ENCODE measurements around the gene NUP37. TPM values are rescaled to one million over a fixed set of nuclear protein-coding genes. Genes with fewer than 3 reads are reported as not detected.

The NUP37 gene
- total and polyA plus RNA-seq, 2 of the 8 experiments (the other 6 are each of a cell fraction or from before 2014, with no cell fraction given): 53.5 to 71.0 TPM

- Histone ChIP-seq H3K4me3 (ENCODE audit: extremely low read depth in 1 of 4, insufficient read depth in 2 of 4, low read depth in 3 of 4, low read length in 4 of 4) (peak overlapping the region; percentile 74 to 99 (median 82)), H3K4me1 (replicated peaks in 1 of 4; ENCODE audit: control insufficient read depth in 3 of 4, insufficient read depth in 4 of 4, low read length in 3 of 4) (peaks cover 0 to 4% (median 3%) of the 10 kb centered on the region in 4 experiments; a peak in 3 of 7 replicates), H3K79me2 (ENCODE audit: control insufficient read depth in 1 of 2, insufficient read depth in 2 of 2, low read length in 2 of 2) (peaks cover 5 to 52% of the 10 kb centered on the region in 2 experiments), H3K4me2 (ENCODE audit: insufficient read depth in 1 of 2, low read depth in 2 of 2, low read length in 2 of 2) (peak overlapping the region; percentile 78 to 87), H3K14ac (ENCODE audit: insufficient read length) (no peak overlapping the region), H3K79me1 (ENCODE audit: low read depth, low read length) (0 out of 2 replicates have a peak, but pooled peaks cover 4% of the 10 kb centered on the region), H2AK5ac (ENCODE audit: low read depth, low read length) (no peak overlapping the region), H3K23ac (ENCODE audit: insufficient read length) (no peak overlapping the region), H3K18ac (ENCODE audit: extremely low read depth, low read length) (no peak overlapping the region), H4K5ac (ENCODE audit: insufficient read length, low read depth, low read length) (no peak overlapping the region), H2BK120ac (replicated peaks; ENCODE audit: low read depth, low read length) (no peak overlapping the region), H4K20me1 (replicated peaks in 1 of 2; ENCODE audit: control insufficient read depth in 1 of 2, insufficient read depth in 2 of 2, low read length in 2 of 2) (peaks cover 2% of the 10 kb centered on the region in 2 experiments), H3K56ac (replicated peaks; ENCODE audit: insufficient read length, low read depth, low read length) (no peak overlapping the region), H2BK20ac (ENCODE audit: low read length) (no peak overlapping the region), H3K4ac (replicated peaks; ENCODE audit: insufficient read length, low read depth, low read length) (no peak overlapping the region), H2BK12ac (ENCODE audit: low read depth, low read length) (no peak overlapping the region; the same call in 1 of the 2 replicates), H4K91ac (replicated peaks; ENCODE audit: insufficient read length, low read length) (no peak overlapping the region), H2BK5ac (ENCODE audit: low read depth, low read length) (no peak overlapping the region), H4K8ac (ENCODE audit: extremely low read depth, insufficient read depth, low read length) (no peak overlapping the region), H3K27me3 (replicated peaks in 1 of 4; ENCODE audit: control insufficient read depth in 3 of 4, extremely low read depth in 1 of 4, insufficient read depth in 3 of 4, low read length in 3 of 4) (no peaks in the 10 kb centered on the region), H3K9me3 (ENCODE audit: insufficient read depth in 2 of 2, low read depth in 1 of 2, low read length in 1 of 2) (no peaks in the 10 kb centered on the region), H3K9ac (replicated peaks in 1 of 4; ENCODE audit: extremely low read depth in 1 of 4, low read depth in 3 of 4, low read length in 3 of 4) (peak overlapping the region in 3 of 4 experiments; percentile 82 to 90 (median 86); a peak in 6 of 7 replicates), H3K23me2 (ENCODE audit: low read depth, low read length) (peaks cover 12% of the 10 kb centered on the region; the same call in 1 of the 2 replicates), H3K36me3 (ENCODE audit: control insufficient read depth in 2 of 4, insufficient read depth in 4 of 4, low read length in 3 of 4) (peaks cover 2 to 29% (median 10%) of the 10 kb centered on the region in 4 experiments; a peak in 6 of 8 replicates), H3K27ac (ENCODE audit: low read depth, low read length) (no peak overlapping the region; the same call in 1 of the 2 replicates), H2AFZ (ENCODE audit: low read length) (peak overlapping the region; percentile 99; the same call in 1 of the 2 replicates), H2BK15ac (ENCODE audit: low read length) (no peak overlapping the region)
- POLR2A ChIA-PET (ENCODE audit: partially characterized antibody): interaction anchor here (1.1 to 1.9 kb wide), 4 partner anchors 11 to 231 kb away, joined by 3 to 5 read pairs (median 4); no protein-coding TSS in a partner anchor
- TF ChIP-seq, protein P1, sequence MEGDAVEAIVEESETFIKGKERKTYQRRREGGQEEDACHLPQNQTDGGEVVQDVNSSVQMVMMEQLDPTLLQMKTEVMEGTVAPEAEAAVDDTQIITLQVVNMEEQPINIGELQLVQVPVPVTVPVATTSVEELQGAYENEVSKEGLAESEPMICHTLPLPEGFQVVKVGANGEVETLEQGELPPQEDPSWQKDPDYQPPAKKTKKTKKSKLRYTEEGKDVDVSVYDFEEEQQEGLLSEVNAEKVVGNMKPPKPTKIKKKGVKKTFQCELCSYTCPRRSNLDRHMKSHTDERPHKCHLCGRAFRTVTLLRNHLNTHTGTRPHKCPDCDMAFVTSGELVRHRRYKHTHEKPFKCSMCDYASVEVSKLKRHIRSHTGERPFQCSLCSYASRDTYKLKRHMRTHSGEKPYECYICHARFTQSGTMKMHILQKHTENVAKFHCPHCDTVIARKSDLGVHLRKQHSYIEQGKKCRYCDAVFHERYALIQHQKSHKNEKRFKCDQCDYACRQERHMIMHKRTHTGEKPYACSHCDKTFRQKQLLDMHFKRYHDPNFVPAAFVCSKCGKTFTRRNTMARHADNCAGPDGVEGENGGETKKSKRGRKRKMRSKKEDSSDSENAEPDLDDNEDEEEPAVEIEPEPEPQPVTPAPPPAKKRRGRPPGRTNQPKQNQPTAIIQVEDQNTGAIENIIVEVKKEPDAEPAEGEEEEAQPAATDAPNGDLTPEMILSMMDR (IDR thresholded peaks at IDR 0.05; ENCODE audit: control extremely low read depth in 1 of 3, insufficient read depth in 1 of 3, low read depth in 1 of 3, low read length in 3 of 3): no peak
- TF ChIP-seq, protein P2, sequence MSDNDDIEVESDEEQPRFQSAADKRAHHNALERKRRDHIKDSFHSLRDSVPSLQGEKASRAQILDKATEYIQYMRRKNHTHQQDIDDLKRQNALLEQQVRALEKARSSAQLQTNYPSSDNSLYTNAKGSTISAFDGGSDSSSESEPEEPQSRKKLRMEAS (IDR thresholded peaks at IDR 0.05): peak; percentile 42; the same call in 1 of the 2 replicates
- peak; percentile 7 for TF ChIP-seq SAP30 (IDR thresholded peaks at IDR 0.05; ENCODE audit: insufficient read depth, insufficient replicate concordance, low read length)
- no peak for TF ChIP-seq CREB1 (IDR thresholded peaks at IDR 0.05)
- FAIRE-seq (no peak), DNase-seq (ENCODE audit: low read depth in 1 of 2, low spot score in 2 of 2) (no peak)
- CTCF ChIA-PET (ENCODE audit: partially characterized antibody): interaction anchor here (0.7 to 1.9 kb wide), 2 partner anchors 24 to 755 kb away, joined by 3 to 5 read pairs; no protein-coding TSS in a partner anchor
- 54 to 100% methylated on average over 1 to 4 of the region's 4 CpGs for WGBS, 2 experiments (ENCODE audit: extremely low coverage in 1 of 2, insufficient coverage in 1 of 2, insufficient read length in 1 of 2, insufficient replicate concordance in 2 of 2, low coverage in 1 of 2, low lambda C conversion rate in 2 of 2, missing lambda C conversion rate in 1 of 2)
These were observed 972 bp upstream of the NUP37 start for GRCh38 chr12:102120886-102121285.
